HG03103 (cell line): ENCODE data around the gene PLXNA4.

Source experiments
- ATAC-seq: cut with Tn5 transposase; IDR thresholded peaks from one replicate; pipeline ENCODE4 v1.9.1; 2021; ENCODE audit warnings: low read depth; ENCODE audit not compliant: unreplicated experiment

The PLXNA4 gene

DNA sequence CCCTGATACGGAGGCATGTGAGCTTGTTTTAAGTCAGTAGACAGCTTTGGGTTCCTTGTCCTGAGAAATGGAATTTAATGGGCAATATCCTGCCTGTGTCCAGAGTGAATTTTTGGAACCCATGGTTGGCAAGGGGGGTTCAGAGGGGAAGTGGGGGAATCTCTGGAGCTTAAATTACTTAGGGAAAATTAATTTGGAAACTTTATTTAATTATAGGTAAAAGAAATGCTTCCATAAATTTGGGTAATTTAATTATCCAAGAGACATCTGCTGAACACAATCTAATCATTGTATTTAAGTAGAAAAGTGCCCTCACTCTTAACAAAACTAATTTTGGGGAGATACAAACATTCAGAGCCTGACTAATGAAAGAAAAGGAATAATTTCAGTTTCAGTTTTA, 99.7 kb downstream of the PLXNA4 start:
- ATAC-seq = no peak

GRCh38 chr7:132475669-132476116, 100.6 kb downstream of the PLXNA4 start:
- no peak for ATAC-seq

DNA sequence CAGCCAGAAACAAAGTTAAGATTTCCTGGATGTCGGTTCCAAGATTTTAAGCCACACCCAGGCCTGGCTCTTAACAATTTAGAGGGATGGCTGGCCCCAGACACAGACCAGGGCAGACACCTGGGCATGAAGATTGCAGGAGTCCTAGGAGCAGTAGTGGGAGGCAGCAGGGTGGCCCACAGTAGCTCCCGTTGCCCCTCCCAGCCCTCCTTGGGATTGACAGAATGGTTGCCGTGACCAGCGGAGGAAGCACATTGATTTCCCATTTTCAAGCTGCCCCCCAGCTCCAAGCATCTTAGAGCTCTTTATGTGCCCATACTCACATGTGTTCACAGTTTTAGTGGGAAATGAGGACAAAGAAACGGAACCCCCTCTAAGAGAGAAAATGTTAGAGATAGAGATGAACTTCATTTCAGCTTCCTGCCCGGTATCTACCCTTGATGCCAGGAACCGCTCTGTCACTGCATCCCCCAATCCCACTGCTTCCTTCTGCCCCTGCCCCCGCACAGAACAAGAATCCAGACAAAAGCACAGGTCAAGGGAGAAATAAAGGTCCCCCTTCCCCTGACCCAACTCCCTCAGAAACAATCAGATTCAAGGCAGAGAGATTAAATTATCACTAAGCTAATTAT, 101.1 kb downstream of the PLXNA4 start:
- no peak for ATAC-seq

- ATAC-seq = no peak
Measured at GRCh38 chr7:132472463-132473120, 103.7 kb downstream of the PLXNA4 start.

DNA sequence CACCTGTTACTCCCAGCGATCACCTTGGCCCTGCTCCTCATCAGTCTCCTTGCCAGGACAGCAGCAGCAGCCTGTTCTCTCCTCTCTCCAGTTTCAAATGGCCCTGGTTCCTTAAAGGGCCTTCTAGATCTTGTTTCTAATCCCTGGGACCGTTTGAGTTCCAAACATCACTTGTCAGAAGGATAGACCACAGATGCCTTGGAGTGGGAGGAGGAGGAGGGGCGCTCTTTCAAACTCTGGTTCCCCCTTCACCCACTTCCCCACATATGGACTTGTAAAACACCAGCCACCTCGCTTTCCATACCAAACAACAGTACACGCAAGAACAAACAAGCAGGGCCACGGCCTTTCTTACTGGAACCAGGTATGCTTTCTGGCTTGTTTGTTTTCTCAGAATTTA, 104.8 kb downstream of the PLXNA4 start:
- ATAC-seq = no peak

DNA sequence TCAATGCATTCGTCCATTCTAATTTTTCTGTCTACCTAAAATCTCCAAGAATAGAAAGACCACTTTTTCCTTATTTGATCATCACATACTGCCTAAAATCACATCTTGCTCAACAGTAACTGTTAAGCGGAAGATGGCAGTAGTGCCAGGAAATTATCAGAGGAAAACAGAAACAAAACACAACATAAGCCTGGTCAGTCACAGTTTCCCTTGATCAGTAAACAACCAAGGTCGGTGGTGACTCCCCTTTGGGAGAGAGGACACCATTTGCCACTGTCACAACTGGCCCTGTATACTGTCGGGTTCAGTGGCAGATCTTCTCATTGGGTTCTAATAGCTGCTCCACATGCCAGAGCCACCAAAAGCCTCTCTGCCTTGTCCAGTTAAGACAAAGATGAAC, 106.6 kb downstream of the PLXNA4 start:
- no peak for ATAC-seq

DNA sequence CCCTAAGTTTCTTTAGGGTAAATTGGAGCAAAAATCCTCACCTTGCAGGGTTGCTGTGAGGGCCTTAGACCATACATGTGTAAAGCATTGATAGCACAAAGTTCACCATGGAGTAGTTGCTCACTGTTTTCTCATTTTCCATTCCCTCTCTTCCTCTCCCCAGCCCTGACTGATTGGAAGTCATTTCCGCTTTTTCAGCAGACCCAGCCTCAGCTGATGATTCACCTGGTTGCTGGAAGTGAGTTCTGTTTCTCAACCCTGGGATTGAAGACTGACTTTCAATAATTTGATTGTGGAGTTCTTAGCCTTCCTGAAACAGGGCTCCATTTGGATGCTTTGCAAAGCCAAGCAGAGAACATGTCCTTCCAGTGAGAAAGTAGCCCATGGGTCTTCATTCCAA, 107.0 kb downstream of the PLXNA4 start:
- ATAC-seq = no peak

DNA sequence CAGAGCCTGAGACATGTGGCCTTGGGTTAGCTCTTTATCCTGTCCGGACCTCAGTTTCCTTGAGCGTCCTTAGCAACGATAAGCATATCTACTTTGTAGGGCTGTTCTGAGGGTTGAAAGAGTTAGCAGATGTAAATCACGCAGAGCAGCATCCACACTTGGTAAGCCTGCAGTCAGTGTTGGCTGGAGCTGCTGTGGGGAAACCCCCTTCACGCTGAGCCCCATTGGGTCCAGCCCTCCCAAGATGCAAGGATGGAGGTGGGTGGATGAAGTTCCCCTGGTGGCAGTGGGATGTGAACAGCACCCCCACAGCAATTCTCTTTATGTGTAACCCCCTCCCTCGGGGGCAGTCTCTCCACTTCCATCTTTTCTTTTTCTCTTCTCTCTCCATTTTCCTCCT, 109.9 kb downstream of the PLXNA4 start:
- no peak for ATAC-seq

- no peak for ATAC-seq
Measured at GRCh38 chr7:132465516-132465915, 110.8 kb downstream of the PLXNA4 start.

- no peak for ATAC-seq
Measured at GRCh38 chr7:132464740-132465139, 111.5 kb downstream of the PLXNA4 start.

DNA sequence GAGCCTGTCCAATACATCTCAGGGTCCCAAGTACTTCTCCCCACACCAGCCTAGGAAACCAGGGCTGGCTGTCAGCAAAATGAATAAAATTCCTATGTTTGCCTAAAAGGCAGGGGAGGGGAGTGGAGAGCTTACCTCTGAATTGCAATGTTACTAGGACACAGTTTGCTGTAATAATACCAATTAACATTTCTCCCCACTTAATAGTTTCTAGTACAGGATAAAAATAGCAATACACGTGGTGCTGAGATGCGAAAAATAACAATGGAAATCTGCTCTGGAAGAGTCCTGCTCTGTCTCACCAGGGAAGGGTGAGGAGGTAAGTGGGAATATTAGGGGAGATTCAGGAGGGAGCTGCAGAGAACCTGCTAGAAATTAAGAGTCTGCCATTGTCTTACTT, 112.3 kb downstream of the PLXNA4 start:
- ATAC-seq = no peak

DNA sequence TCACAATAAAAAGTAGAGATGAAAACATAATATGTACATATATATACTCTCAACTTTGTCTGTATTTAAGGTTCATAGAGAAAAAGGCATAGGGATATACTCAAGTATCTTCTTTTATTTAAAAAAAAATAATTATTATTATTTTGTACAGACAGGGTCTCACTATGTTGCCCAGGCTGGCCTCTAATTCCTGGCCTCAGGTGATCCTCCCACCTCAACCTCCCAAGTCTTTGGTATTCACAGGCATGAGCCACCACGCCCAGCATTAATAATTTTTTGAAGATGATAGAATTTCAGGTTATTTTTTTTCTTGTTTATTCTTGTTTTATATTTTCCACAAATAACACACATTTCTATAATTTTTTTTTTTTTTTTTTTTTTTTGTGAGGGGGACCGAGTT, 113.8 kb downstream of the PLXNA4 start:
- ATAC-seq = no peak

DNA sequence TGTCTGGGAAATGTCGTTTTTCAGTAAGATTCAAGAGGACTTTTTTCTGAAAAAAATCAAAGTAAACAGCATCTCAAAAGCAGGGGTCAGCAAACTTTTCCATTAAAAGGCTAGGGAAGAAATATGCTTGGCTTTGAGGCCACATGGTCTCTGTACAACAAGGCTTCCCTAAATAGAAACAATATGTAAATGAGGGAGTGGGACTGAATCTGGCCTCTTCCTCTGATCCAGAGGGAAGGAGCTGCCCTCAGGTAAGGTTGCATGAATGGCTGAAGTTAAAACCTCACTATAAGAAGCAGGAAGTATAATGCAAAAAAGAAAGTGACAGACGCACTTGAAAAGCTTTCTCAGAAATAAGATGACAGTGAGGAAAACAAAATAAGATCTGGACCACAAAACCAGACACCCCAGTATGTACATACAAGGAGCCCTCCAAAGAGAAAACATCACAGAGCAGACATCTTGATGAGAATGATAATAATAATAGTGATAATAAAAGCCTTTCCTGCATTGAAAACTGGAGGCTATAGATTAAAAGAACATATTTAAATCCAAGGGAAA, 115.2 kb downstream of the PLXNA4 start:
- no peak for ATAC-seq

DNA sequence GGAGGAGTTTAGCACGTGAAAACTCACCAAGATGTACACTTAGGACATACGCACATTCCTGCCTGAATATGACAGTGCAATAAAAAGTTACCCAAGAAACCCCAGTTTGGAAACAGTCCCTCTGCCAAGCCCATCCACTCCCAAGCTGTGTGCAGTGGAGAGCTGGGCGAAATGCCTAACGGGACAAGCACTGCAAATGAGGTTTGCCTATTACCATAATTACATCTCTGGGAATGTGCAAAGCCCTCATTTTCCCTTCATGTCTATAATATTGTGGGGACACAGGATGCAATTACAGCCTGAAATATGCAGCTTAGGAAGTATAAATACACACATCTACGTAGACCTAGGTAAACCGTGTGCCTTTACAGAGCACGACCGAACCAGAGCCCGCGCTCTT, 117.5 kb downstream of the PLXNA4 start:
- ATAC-seq = no peak

DNA sequence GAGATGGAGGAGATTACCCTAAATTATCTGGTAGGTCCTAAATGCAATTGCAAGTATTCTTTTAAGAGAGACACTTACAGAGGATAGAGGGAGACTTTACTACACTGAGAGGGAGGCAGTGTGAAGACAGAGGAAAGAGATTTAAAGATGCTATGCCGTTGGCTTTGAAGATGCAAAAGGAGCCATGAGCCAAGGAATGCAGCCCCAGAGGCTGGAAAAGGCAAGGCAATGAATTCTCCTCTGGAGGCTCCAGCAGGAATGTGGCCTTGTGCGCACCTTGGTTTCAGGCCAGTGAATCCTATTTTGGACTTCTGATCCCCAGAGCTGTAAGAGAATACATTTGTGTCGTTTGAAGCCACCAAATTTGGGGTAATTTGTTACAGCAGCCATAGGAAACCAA, 118.6 kb downstream of the PLXNA4 start:
- ATAC-seq = no peak

DNA sequence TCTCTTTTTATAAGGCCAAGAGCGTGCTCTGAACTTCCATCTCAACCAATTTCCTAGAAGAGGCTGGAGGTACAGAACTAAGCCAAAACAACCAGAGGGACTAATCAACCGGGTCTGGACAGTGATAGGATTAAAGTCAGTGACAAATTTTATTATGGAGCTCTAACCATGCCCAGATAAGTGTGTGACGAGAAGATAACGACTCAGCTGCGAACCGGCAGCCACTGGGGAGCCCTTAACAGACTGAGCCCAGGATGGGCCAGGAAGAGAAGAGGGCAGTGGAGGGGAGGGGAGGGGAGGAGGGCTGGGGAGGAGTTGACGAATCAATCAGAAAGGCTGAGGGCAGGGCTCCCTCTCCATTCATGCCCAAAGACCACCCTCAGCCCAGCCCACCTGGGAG, 119.9 kb downstream of the PLXNA4 start:
- no peak for ATAC-seq

- no peak for ATAC-seq
Measured at GRCh38 chr7:132455378-132455777, 120.9 kb downstream of the PLXNA4 start.

- ATAC-seq = no peak
Measured at GRCh38 chr7:132453826-132454225, 122.4 kb downstream of the PLXNA4 start.

GRCh38 chr7:132451161-132451560, 125.1 kb downstream of the PLXNA4 start:
- no peak for ATAC-seq

DNA sequence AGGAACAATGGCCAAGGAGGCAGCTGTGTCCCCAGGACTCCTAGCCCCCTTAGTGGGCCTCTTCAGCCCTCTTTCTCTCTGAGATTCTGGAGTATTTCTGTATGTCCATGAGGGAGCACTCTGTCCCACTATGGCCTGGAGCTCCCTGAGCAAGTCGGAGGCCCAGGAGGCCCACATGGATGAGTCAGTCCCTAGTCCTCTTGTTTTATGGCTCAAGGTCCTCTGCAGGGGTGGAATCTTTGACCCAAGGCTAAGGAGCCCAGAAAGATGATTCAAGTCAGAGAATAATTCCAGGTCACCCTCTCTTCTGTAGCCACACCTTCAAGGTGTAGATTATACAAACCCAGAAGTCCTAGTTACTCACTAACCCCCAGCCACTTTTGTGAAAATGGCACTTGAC, 125.6 kb downstream of the PLXNA4 start:
- no peak for ATAC-seq

- ATAC-seq = no peak
Measured at GRCh38 chr7:132450188-132450587, 126.1 kb downstream of the PLXNA4 start.

- ATAC-seq = no peak
Measured at GRCh38 chr7:132446666-132447278, 129.5 kb downstream of the PLXNA4 start.
